Thoracic aorta (tissue), 2 donors: ENCODE results near the gene TAGAP. TPM values are rescaled to one million over a fixed set of nuclear protein-coding genes. Genes with fewer than 3 reads are reported as not detected.
A peak's percentile ranks its signal among the peaks of the same experiment; 100 is the strongest.
"Not testable (repeated sequence)": the region's sequence is repeated elsewhere in the genome, so short reads cannot be mapped to it uniquely, and the experiment has no call there.

Experiments used
- ATAC-seq: fragments of 150-250 bp; one replicate; pipeline ENCODE4 v1.8.0; 2017; ENCODE audit warnings: low read depth; ENCODE audit not compliant: insufficient number of reproducible peaks, low FRiP score
- DNase-seq: peaks from one replicate; pipeline ENCODE4 v3.0.0-alpha.2; 2020; ENCODE audit warnings: low spot score
- H3K27ac ChIP-seq, 2 donors: fragments of 200-600 bp; sonication (generic); 1 replicate in 1 of 2; 2 replicates in 1 of 2; pipeline ENCODE4 v1.5.1; 2016; ENCODE audit warnings: mild to moderate bottlenecking in 2 of 2, moderate library complexity in 2 of 2
- H3K27me3 ChIP-seq: fragments of 200-600 bp; sonication (generic); replicated peaks from 2 replicates; pipeline ENCODE4 v1.6.0; 2016; ENCODE audit warnings: mild to moderate bottlenecking; ENCODE audit not compliant: insufficient read depth
- H3K36me3 ChIP-seq: fragments of 200-600 bp; sonication (generic); one replicate; pipeline ENCODE4 v1.5.1; 2016
- H3K4me1 ChIP-seq, 2 donors: fragments of 200-600 bp; sonication (generic); 1 replicate in 1 of 2; 2 replicates in 1 of 2; pipeline versions ENCODE4 v1.5.1 to v1.6.0; 2016; ENCODE audit warnings: low read depth in 2 of 2, mild to moderate bottlenecking in 1 of 2; ENCODE audit not compliant: control insufficient read depth in 1 of 2
- H3K4me3 ChIP-seq: fragments of 200-600 bp; sonication (generic); 2 replicates; pipeline ENCODE4 v1.5.1; 2016; ENCODE audit warnings: mild to moderate bottlenecking
- H3K9me3 ChIP-seq: fragments of 200-600 bp; sonication (generic); 2 replicates; pipeline ENCODE4 v1.5.1; 2016
- total RNA-seq, 2 donors: library from RNA; depleted of rRNA; stranded (reverse); fragments of >200 nt; gene quantifications; one replicate each; pipeline versions ENCODE4 v1.1.0 to v1.2.3, GENCODE V29; 2016
- TF ChIP-seq, protein P1 (sequence below): fragments of 200-600 bp; sonication (generic); IDR thresholded peaks from one replicate; pipeline ENCODE4 v1.5.1; 2019; ENCODE audit warnings: antibody characterized with exemption

Gene TAGAP
- total RNA-seq, 2 donors from 2014 or later, result 3.2 to 6.2 TPM

DNA sequence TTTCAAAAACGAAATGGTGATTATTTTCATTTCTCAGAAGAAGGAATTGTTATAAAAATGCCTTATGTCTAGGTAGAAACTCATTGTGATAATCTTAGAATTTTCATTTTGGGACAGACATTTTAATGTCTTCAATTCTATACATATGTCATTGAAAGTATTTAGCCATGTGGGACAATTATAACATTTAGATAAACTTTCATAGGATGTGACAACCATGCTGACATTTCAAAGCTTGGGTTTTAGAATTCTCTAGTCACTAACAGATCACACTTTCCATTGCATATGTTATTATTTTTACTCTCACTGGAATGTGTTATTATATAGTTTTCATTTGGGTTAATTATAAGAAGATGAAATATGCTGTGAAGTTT is 4.9 kb downstream of the TAGAP start:
- no peak for ATAC-seq
- peaks cover 4 to 16% of the 10 kb centered on the region in 2 donors for H3K4me1 ChIP-seq
- H3K9me3 ChIP-seq, result no peaks in the 10 kb centered on the region
- peak overlapping the region in 1 of 2 donors; percentile 32 for H3K27ac ChIP-seq
- no peaks in the 10 kb centered on the region for H3K36me3 ChIP-seq
- no peak overlapping the region for H3K4me3 ChIP-seq
- TF ChIP-seq, protein P1, sequence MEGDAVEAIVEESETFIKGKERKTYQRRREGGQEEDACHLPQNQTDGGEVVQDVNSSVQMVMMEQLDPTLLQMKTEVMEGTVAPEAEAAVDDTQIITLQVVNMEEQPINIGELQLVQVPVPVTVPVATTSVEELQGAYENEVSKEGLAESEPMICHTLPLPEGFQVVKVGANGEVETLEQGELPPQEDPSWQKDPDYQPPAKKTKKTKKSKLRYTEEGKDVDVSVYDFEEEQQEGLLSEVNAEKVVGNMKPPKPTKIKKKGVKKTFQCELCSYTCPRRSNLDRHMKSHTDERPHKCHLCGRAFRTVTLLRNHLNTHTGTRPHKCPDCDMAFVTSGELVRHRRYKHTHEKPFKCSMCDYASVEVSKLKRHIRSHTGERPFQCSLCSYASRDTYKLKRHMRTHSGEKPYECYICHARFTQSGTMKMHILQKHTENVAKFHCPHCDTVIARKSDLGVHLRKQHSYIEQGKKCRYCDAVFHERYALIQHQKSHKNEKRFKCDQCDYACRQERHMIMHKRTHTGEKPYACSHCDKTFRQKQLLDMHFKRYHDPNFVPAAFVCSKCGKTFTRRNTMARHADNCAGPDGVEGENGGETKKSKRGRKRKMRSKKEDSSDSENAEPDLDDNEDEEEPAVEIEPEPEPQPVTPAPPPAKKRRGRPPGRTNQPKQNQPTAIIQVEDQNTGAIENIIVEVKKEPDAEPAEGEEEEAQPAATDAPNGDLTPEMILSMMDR, result no peak
- no peak for DNase-seq
- H3K27me3 ChIP-seq, result no peaks in the 10 kb centered on the region

DNA sequence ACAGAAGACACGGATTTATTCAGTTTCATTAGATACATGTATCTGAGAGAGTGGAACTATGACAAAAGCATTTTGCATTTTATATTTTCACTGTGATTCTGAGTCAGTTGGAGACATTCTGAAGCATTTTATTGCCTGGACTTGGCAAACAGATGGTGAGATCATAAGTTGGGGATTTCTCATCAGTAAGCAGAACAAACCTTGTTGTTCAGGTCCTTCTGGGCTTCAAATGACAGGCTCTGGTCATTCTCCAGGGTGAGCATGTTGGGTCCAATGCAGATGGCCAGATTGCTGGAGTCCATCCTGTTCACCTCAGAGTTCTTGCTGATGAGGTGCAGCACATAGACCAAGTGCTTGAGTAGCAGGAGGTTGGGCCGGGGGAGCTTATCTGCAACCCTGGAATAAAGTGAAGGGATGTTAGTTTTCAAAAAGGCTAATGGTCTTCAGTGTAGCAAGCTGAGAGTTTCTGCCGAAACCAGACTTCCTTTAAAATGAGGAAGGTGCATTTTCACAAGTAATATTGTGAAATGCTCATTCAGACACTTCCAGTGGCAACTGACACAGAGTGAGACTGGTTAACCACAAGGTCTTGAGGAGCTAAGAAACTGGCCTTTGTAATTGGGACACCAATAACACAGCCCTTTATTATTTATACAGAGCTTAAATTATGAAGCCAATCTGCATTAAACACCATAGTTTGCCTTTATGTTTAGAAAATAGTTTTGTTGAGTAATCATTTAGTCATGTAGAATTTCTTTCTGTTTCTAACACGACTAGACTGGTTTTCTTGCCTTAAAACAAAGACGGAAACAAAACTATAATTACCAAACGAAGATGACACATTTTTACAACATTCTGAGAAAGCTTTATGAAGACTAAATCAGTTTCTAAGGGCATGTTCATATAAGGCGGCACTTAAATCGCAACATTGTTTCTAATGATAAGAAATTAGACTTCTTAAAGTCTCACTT is 5.6 kb downstream of the TAGAP start:
- ATAC-seq, result no peak
- Histone ChIP-seq H3K4me1 (peaks cover 4 to 16% of the 10 kb centered on the region in 2 donors), H3K36me3 (no peaks in the 10 kb centered on the region), H3K4me3 (peak overlapping the region; percentile 21), H3K27ac (peak overlapping the region in 1 of 2 donors; percentile 32), H3K9me3 (no peaks in the 10 kb centered on the region), H3K27me3 (no peaks in the 10 kb centered on the region)
- no peak for DNase-seq
- TF ChIP-seq, protein P1, result no peak

DNA sequence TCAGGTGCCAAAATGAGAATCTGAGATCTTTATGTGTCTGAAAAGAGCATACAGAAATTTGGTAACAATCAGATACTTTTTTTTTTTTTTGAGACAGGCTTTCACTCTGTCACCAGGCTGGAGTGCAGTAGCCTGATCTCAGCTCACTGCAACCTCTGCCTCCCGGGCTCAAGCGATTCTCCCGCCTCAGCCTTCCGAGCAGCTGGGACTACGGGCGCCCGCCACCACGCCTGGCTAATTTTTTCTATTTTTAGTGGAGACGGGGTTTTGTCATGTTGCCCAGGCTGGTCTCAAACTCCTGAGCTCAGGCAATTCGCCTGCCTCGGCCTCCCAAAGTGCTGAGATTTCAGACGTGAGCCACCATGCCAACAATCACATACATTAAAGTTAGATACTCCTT is 6.5 kb downstream of the TAGAP start:
- not testable (repeated sequence) for H3K36me3 ChIP-seq, H3K9me3 ChIP-seq, H3K4me3 ChIP-seq, ATAC-seq, DNase-seq, H3K27me3 ChIP-seq
- peaks cover 4 to 16% of the 10 kb centered on the region in 2 donors for H3K4me1 ChIP-seq
- peak overlapping the region in 1 of 2 donors; percentile 18 for H3K27ac ChIP-seq

DNA sequence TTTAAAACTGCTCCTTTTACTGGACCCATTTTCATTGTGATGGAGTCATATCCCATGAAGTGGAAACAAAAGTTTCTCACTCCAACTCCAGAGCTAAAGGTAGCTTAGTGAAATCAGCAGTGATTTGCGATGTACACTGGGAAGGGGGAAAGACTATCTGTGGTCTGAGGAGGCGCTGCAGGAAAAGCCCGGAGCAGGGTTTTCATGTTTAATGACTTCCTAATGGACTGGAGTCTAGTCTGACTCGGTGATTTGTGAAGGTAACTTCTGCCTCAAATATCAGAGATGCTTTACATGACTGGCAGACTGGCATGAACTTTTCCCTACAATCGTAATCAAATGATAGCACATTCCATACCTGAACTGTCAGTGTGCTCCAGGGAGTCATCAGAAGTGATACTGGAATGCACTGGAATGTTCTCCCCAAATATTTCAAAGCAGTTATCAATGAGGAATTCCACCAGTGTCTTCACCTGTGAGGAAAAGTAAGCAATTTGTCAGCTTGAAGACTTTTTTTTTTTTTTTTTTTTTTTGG is 7.0 kb downstream of the TAGAP start:
- TF ChIP-seq, protein P1, result no peak
- no peak for DNase-seq
- no peak for ATAC-seq
- Histone ChIP-seq H3K27me3 (no peaks in the 10 kb centered on the region), H3K4me1 (peaks cover 4 to 16% of the 10 kb centered on the region in 2 donors), H3K36me3 (no peaks in the 10 kb centered on the region), H3K27ac (no peak overlapping the region), H3K4me3 (no peak overlapping the region), H3K9me3 (no peaks in the 10 kb centered on the region)

DNA sequence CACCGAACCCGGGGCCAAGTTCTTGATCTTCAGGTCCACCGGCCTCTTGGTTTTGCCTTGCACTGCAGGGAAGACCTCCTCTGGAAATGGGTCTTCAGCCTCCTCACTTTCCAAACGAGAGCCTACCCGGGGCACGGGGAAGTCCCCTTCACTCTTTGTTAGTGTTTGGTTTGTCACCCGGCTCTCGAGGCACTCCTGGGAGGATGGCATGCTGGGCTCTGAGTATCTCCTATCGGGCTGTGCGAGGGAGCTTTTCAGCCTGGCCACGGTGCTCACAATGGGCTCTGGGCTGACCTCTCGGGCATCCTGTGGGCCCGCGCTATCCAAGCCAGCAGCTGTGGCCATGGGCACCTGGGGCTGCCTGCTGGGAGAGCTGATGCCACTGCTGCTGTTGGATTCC is 8.1 kb downstream of the TAGAP start:
- DNase-seq (no peak), ATAC-seq (no peak)
- Histone ChIP-seq H3K4me1 (peaks cover 4 to 16% of the 10 kb centered on the region in 2 donors), H3K9me3 (no peaks in the 10 kb centered on the region), H3K4me3 (no peak overlapping the region), H3K27me3 (no peaks in the 10 kb centered on the region), H3K36me3 (no peaks in the 10 kb centered on the region), H3K27ac (no peak overlapping the region)
- TF ChIP-seq, protein P1, result no peak
